Panc1 (cell line): ENCODE measurements around the gene CHST11. TPM values are rescaled to one million over a fixed set of nuclear protein-coding genes. Genes with fewer than 3 reads are reported as not detected.

ENCODE experiments used
- ATAC-seq: fragments of 200-7000 bp; cut with Tn5 transposase; 2 replicates; pipeline ENCODE4 v1.9.1; 2020; ENCODE audit warnings: mild to moderate bottlenecking, moderate library complexity
- BruUV-seq: library from RNA; stranded (reverse); fragments of 400-500 nt; replicated peaks from 2 replicates; lab custom pipeline; 2021; lab: Mats Ljungman, UMichigan
- CTCF ChIA-PET: fragments of 300-600 bp; sonication (Branson Sonifier 250); formaldehyde crosslinking; loops from one replicate; lab custom pipeline; 2022; ENCODE audit warnings: antibody characterized with exemption; lab: Charles Lee
- POLR2A ChIA-PET: fragments of 300-600 bp; sonication (Branson Sonifier 250); formaldehyde crosslinking; loops from one replicate; lab custom pipeline; 2022; ENCODE audit warnings: antibody characterized with exemption; lab: Charles Lee
- DNase-seq: peaks from one replicate; pipeline ENCODE4 v3.0.0-alpha.2; 2010; ENCODE audit warnings: low read depth, low spot score
- H3K27ac ChIP-seq: 2 replicates; pipeline ENCODE4 v1.5.1; 2011; ENCODE audit warnings: mild to moderate bottlenecking, low read length, inconsistent platforms
- H3K27me3 ChIP-seq: fragments of 200-500 bp; sonication (Bioruptor generic); 2 replicates; pipeline ENCODE4 v1.6.0; 2014; ENCODE audit warnings: low read length, inconsistent platforms; ENCODE audit not compliant: control insufficient read depth, insufficient read depth
- H3K36me3 ChIP-seq: fragments of 200-500 bp; sonication (Bioruptor generic); 2 replicates; pipeline ENCODE4 v1.5.1; 2014; ENCODE audit warnings: inconsistent platforms, mild to moderate bottlenecking, low read length, moderate library complexity; ENCODE audit not compliant: control insufficient read depth, insufficient read depth
- H3K4me1 ChIP-seq: 2 replicates; pipeline ENCODE4 v1.5.1; 2011; ENCODE audit warnings: inconsistent platforms, mild to moderate bottlenecking, low read length, moderate library complexity; ENCODE audit not compliant: control insufficient read depth, insufficient read depth
- H3K4me3 ChIP-seq, 2 experiments: 2 replicates each; pipeline ENCODE4 v1.5.1; 2011 to 2012; ENCODE audit warnings: low read depth in 2 of 2, low read length in 2 of 2, mild to moderate bottlenecking in 2 of 2, inconsistent platforms in 1 of 2, moderate library complexity in 1 of 2
- H3K9me3 ChIP-seq: fragments of 200-500 bp; sonication (Bioruptor generic); 2 replicates; pipeline ENCODE4 v1.5.1; 2014; ENCODE audit warnings: low read depth, mild to moderate bottlenecking, inconsistent platforms, low read length, moderate library complexity; ENCODE audit not compliant: control insufficient read depth, insufficient read depth
- POLR2AphosphoS5 ChIP-seq: IDR thresholded peaks from 2 replicates; pipeline ENCODE4 v1.6.1; 2012; ENCODE audit warnings: mild to moderate bottlenecking, low read depth, low read length, moderate library complexity
- SIN3A ChIP-seq: IDR thresholded peaks from 2 replicates; pipeline ENCODE4 v1.6.1; 2012; ENCODE audit warnings: low read depth, mild to moderate bottlenecking, low read length, moderate library complexity, borderline replicate concordance; ENCODE audit not compliant: insufficient read depth
- TCF7L2 ChIP-seq: IDR thresholded peaks from 2 replicates; pipeline ENCODE4 v1.6.1; 2011; ENCODE audit warnings: mild to moderate bottlenecking, low read depth, low read length, inconsistent platforms
- in situ Hi-C: cut with HindIII; loops from 2 replicates; pipeline ENCODE4 v1.10.0; 2016; ENCODE audit warnings: low sequenced_read_pairs, low pct_unique_long_range_greater_than_20kb
- intact Hi-C: fragments of 100-400 bp; cut with micrococcal nuclease; formaldehyde crosslinking; loops from one replicate; pipeline ENCODE4 v1.10.0; 2022; ENCODE audit not compliant: unreplicated experiment
- total RNA-seq: library from RNA; stranded (reverse); gene quantifications from one replicate; pipeline ENCODE4 v1.2.1, GENCODE V29; 2021; ENCODE audit not compliant: unreplicated experiment
- TF ChIP-seq, protein P1 (sequence below): fragments of 450-650 bp; IDR thresholded peaks from 2 replicates; pipeline ENCODE4 v1.5.1; 2017; ENCODE audit warnings: mild to moderate bottlenecking
- TF ChIP-seq, protein P2 (sequence below), 2 experiments: IDR thresholded peaks; 2 replicates each; pipeline ENCODE4 v1.6.1; 2011 to 2012; ENCODE audit warnings: low read depth in 2 of 2, control low read depth in 1 of 2, low read length in 1 of 2, mild to moderate bottlenecking in 1 of 2, moderate library complexity in 1 of 2; ENCODE audit not compliant: insufficient read depth in 1 of 2

The CHST11 gene
- total RNA-seq, 1 experiment from 2014 or later, result 11.4 TPM

DNA sequence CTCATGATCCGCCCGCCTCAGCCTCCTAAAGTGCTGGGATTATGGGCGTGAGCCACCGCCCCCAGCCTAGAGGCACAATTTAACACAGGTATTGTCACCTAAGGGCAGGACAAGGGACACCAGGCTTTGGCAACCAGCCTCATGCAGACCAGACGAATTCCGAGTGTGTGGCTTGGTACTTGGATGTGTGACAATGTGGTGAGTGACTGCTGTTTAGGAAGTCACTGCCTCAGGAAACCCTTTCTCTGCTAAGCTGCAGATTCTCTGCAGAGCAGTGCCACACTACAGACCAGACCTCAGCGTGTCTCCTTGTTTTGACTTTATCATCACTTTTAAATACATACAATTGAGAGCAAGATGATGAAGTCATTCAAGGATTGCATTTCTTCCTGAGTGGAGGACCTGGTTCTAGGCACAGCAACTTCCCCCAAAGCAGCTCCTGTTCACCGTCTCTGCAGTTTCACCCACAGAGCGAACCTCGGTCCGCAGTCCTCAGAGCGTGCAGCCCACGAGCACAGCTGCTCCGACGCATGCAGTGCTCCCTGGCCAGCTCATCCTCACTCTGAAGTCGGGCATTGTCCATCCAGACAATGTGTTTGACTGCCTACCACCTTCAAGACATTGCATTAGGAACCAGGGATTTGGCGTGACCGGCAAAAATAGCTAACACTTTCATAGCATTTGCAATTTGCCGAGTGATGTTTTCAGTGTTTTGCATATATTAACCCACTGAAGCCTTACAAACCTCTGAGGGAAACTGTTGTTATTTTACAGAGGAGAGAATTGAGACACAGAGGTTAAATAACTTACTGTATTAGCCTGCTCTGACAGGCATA, 235.2 kb downstream of the CHST11 start:
- no peaks in the 10 kb centered on the region for H3K27me3 ChIP-seq
- no peaks in the 10 kb centered on the region for H3K36me3 ChIP-seq
- no peaks in the 10 kb centered on the region for H3K9me3 ChIP-seq
- BruUV-seq, result no TSS peak
- in situ Hi-C loops, result no loop called here
- ATAC-seq (no peak), DNase-seq (no peak)
- POLR2A ChIA-PET, result interaction anchor here (0.7 kb wide), 1 partner anchor 36 kb away, joined by 3 read pairs; no protein-coding TSS in a partner anchor
- no peaks in the 10 kb centered on the region for H3K4me1 ChIP-seq
- no peak overlapping the region for H3K4me3 ChIP-seq
- no peak overlapping the region for H3K27ac ChIP-seq
- TF ChIP-seq SIN3A (no peak), POLR2AphosphoS5 (no peak), TCF7L2 (no peak)
- TF ChIP-seq, protein P1, sequence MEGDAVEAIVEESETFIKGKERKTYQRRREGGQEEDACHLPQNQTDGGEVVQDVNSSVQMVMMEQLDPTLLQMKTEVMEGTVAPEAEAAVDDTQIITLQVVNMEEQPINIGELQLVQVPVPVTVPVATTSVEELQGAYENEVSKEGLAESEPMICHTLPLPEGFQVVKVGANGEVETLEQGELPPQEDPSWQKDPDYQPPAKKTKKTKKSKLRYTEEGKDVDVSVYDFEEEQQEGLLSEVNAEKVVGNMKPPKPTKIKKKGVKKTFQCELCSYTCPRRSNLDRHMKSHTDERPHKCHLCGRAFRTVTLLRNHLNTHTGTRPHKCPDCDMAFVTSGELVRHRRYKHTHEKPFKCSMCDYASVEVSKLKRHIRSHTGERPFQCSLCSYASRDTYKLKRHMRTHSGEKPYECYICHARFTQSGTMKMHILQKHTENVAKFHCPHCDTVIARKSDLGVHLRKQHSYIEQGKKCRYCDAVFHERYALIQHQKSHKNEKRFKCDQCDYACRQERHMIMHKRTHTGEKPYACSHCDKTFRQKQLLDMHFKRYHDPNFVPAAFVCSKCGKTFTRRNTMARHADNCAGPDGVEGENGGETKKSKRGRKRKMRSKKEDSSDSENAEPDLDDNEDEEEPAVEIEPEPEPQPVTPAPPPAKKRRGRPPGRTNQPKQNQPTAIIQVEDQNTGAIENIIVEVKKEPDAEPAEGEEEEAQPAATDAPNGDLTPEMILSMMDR, result no peak
- TF ChIP-seq, protein P2, sequence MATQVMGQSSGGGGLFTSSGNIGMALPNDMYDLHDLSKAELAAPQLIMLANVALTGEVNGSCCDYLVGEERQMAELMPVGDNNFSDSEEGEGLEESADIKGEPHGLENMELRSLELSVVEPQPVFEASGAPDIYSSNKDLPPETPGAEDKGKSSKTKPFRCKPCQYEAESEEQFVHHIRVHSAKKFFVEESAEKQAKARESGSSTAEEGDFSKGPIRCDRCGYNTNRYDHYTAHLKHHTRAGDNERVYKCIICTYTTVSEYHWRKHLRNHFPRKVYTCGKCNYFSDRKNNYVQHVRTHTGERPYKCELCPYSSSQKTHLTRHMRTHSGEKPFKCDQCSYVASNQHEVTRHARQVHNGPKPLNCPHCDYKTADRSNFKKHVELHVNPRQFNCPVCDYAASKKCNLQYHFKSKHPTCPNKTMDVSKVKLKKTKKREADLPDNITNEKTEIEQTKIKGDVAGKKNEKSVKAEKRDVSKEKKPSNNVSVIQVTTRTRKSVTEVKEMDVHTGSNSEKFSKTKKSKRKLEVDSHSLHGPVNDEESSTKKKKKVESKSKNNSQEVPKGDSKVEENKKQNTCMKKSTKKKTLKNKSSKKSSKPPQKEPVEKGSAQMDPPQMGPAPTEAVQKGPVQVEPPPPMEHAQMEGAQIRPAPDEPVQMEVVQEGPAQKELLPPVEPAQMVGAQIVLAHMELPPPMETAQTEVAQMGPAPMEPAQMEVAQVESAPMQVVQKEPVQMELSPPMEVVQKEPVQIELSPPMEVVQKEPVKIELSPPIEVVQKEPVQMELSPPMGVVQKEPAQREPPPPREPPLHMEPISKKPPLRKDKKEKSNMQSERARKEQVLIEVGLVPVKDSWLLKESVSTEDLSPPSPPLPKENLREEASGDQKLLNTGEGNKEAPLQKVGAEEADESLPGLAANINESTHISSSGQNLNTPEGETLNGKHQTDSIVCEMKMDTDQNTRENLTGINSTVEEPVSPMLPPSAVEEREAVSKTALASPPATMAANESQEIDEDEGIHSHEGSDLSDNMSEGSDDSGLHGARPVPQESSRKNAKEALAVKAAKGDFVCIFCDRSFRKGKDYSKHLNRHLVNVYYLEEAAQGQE (IDR thresholded peaks at IDR 0.05; ENCODE audit: insufficient read depth in 1 of 2, low read depth in 2 of 2, low read length in 1 of 2), result no peak
- CTCF ChIA-PET, result no interaction called here
- intact Hi-C loops, result no loop called here

DNA sequence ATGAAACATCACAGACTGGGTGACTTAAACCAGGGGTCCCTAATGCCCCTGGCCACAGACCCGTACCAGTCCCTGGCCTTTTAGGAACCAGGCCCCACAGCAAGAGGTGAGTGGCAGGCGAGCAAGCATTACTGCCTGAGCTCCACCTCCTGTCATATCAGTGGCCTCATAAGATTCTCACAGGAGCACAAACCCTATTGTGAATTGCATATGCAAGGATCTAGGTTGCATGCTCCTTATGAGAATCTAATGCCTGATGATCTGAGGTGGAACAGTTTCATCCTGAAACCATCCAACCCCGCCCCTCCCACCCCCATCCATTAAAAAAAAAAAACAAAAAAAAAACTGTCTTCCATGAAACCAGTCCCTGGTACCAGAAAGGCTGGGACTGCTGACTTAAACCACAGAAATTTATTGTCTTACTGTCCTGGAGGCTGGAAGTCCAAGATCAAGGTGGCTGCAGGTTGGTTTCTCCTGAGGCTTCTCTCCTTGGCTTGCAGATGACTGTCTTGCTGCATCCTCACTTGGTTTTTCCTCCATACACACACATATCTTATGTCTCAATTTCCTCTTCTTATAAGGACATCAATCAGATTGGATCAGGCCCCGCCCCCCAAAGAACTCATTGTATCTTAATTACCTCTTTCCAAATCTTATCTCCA, 235.9 kb downstream of the CHST11 start:
- ATAC-seq (no peak), DNase-seq (no peak)
- ChIA-PET POLR2A (interaction anchor here (0.7 kb wide), 1 partner anchor 35 kb away, joined by 3 read pairs; no protein-coding TSS in a partner anchor), CTCF (no interaction called here)
- Histone ChIP-seq H3K27ac (no peak overlapping the region), H3K36me3 (no peaks in the 10 kb centered on the region), H3K4me1 (no peaks in the 10 kb centered on the region), H3K9me3 (no peaks in the 10 kb centered on the region), H3K27me3 (no peaks in the 10 kb centered on the region), H3K4me3 (no peak overlapping the region)
- intact Hi-C loops (no loop called here), in situ Hi-C loops (no loop called here)
- TF ChIP-seq, protein P2 (IDR thresholded peaks at IDR 0.05; ENCODE audit: insufficient read depth in 1 of 2, low read depth in 2 of 2, low read length in 1 of 2), result no peak
- no TSS peak for BruUV-seq
